Retinal pigment epithelial cell (primary cell): ENCODE measurements around the gene TAPBP.

Experiments
- DNase-seq: peaks from one replicate; pipeline ENCODE4 v3.0.0-alpha.2; 2010; ENCODE audit warnings: low read depth
- H3K4me3 ChIP-seq: 2 replicates; pipeline ENCODE4 v1.5.1; 2011; ENCODE audit warnings: mild to moderate bottlenecking, low read length, control low read depth, moderate library complexity
- TF ChIP-seq, protein P1 (sequence below): conservative IDR thresholded peaks from 2 replicates; pipeline ENCODE4 v1.5.1; 2011; ENCODE audit warnings: low read depth, low read length, control low read depth, inconsistent platforms

TAPBP gene

DNA sequence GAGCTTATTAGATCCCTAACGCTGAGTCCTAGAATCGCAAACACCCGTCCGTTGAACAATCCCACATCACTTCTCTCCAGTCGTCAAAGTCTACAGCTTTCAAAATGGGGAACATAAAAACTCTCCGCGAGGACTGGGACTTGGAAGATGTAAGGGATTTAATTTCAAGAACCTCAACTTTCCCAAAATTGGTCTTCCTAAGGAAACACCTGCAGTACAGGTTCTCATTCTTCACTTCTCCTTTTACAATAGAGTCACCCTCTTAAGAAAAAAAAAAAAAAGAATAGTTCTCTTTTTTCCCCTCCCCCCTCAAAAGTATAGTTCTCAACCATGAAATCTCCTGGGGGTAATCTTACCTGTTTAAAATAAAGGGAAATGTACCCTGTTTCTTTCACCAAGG is 10.2 kb upstream of the TAPBP start:
- TF ChIP-seq, protein P1, sequence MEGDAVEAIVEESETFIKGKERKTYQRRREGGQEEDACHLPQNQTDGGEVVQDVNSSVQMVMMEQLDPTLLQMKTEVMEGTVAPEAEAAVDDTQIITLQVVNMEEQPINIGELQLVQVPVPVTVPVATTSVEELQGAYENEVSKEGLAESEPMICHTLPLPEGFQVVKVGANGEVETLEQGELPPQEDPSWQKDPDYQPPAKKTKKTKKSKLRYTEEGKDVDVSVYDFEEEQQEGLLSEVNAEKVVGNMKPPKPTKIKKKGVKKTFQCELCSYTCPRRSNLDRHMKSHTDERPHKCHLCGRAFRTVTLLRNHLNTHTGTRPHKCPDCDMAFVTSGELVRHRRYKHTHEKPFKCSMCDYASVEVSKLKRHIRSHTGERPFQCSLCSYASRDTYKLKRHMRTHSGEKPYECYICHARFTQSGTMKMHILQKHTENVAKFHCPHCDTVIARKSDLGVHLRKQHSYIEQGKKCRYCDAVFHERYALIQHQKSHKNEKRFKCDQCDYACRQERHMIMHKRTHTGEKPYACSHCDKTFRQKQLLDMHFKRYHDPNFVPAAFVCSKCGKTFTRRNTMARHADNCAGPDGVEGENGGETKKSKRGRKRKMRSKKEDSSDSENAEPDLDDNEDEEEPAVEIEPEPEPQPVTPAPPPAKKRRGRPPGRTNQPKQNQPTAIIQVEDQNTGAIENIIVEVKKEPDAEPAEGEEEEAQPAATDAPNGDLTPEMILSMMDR = no peak
- peak overlapping the region; percentile 87 for H3K4me3 ChIP-seq

DNA sequence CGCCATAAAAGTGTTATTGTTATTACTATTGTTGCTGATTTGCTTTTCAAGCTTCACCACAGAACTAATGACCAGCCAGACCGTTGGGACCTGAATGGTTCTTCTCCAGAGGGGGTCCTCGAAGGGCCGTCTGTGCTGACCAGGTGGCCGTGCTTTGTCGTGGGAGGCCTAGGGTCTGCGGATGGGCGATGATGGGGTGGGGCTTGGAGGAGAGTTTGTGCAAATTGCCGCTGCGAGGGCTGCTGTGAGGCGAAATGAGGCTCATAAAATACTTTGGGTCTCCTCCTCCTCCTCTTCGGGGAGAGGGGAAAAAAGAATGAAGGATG is 9.7 kb upstream of the TAPBP start:
- DNase-seq = no peak
- peak overlapping the region; percentile 87 for H3K4me3 ChIP-seq
- TF ChIP-seq, protein P1 = no peak

More for the DNA sequence above, 10.2 kb upstream of the TAPBP start:
- no peak for DNase-seq

DNA sequence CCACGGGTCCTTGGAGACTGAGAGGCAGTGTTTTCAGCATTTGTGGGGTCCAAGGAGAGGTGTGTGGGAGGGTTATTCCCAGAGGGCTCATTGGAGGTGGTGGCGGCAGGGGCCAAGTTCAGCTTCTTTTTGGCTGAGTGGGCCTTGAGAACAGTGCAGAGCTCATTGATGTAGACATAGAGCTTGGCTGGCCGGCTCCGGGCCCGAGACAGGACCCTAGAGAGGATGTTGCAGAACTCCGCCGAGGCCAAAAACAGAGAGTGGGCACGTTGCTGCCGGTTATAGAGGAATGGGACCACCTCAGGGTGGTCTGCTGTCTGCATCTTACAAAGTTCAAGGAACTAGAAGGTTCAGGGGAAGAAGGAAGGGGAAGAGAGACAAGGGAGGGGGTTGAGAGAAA is 7.3 kb upstream of the TAPBP start:
- TF ChIP-seq, protein P1 = no peak
- H3K4me3 ChIP-seq = peak overlapping the region; percentile 87
- DNase-seq = no peak

DNA sequence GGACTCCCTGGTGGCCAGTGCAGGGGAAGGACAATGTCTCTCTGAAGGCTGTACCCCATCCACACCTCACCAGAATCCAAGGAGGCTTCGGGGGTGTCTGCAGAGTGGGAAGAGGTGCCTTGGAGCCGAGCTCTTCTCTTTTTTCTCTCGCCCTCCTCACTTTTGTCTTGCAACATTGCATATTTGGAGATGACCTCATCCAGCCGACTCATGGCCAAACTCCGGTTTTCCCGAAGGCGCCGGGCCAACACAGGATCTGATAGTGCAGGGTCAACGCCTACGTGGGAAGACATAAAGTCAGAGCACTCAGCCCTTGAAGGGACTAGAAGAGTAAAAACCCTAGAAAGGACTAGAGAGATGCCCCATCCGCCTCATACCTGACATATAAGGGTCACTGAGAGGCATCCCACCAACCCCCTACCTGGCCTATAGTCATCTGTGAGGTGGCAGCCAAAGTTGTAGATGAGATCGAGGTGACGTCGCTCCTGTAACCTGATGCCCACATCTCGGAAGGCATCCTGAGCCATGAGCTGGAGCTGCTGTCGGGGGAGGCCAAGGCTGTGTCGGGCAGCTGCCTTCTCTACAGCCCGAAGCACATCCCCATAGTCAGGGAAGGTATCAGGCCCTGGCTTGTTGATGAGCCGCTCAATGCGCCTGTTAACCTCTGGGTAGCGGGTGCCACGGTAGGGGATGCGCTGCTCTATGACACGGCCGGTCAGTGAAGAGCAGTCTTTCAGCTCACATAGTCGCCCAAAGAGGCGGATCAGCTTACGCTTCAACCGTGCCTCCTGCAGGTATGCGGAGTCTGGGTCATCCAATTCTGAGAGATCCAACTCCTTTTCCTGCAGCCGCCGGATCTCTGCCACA is 6.7 kb upstream of the TAPBP start:
- DNase-seq = no peak
- no peak overlapping the region for H3K4me3 ChIP-seq
- TF ChIP-seq, protein P1 = no peak

DNA sequence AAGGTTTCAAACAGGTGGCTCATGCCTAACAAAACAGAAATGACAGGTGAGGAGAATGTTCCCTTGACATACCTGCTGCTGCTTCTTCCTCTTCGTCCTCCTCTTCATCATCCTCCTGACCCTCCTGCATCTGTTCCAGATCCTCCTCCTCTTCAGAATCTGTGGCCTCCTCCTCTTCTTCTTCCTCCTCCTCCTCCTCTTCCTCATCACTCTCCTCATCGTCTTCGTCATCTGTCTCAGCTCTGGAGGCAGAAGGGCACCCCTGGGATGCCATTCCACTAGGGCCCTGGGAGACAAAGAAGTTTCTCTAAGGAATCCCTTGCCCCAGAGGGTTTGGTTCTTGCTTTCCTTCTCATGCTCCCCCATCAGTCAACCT is 6.0 kb upstream of the TAPBP start:
- no peak for DNase-seq
- H3K4me3 ChIP-seq = no peak overlapping the region
- TF ChIP-seq, protein P1 = no peak

DNA sequence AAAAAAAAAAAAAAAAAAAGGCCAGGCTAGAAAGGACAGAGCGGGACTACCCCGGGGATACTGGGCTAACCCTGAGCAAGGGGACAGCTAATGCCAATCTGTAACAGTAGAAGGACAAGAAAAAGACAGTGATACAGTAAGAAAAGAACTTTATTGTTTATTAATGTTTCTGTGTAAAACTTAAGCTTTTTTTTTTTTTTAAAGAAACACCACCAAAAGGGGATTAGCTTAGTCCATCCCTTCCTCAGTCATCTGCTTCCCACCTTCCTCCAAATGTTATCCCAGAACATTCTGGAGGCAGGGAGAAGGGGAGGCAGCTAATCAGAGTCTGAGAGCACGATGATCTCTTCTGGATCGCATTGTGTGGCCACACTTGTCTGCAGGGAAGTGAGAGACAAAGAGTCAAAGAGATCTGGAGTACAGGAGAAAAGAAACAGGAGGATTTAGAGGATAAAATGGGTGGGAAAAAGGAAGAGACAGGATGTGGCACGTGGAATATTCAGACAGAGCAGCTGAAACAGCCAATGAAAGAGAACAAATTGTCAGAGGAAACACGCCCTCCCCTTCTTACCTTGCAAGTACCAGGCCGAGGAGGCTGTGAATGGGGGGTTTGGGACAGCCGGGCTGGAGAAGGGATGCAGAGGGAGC is 4.7 kb upstream of the TAPBP start:
- TF ChIP-seq, protein P1 = no peak
- DNase-seq = no peak
- H3K4me3 ChIP-seq = peak overlapping the region; percentile 75
